Effector CD8-positive, alpha-beta T cell (primary cell): ENCODE results near the gene KCNT1.

ENCODE experiments used
- DNase-seq: peaks from one replicate; lab custom pipeline; 2025; lab: John Stamatoyannopoulos, UW

The KCNT1 gene

DNA sequence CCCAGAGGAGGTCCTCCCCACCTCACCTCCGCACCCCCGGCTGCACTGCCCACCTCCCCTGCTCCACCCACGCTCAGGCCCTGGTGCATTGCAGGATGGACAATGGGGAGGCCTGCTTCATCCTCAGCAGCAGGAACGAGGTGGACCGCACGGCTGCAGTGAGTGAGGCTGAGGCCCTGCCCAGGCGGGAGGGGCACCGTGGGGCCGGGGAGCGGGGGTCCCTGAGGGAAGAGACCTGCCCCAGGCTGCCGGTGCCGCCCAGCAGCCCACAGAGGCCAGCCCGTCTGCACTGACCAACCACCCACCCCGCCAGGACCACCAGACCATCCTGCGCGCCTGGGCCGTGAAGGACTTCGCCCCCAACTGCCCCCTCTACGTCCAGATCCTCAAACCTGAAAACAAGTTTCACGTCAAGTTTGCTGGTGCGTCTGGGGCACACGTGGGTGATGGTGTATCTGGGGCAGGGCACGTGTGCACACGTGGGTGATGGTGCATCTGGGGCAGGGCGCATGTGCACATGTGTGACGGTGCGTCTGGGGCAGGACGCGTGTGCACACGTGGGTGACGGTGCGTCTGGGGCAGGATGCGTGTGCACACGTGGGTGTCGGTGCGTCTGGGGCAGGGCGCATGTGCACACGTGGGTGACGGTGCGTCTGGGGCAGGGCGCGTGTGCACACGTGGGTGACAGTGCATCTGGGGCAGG, 66.7 kb downstream of the KCNT1 start:
- no peak for DNase-seq

DNA sequence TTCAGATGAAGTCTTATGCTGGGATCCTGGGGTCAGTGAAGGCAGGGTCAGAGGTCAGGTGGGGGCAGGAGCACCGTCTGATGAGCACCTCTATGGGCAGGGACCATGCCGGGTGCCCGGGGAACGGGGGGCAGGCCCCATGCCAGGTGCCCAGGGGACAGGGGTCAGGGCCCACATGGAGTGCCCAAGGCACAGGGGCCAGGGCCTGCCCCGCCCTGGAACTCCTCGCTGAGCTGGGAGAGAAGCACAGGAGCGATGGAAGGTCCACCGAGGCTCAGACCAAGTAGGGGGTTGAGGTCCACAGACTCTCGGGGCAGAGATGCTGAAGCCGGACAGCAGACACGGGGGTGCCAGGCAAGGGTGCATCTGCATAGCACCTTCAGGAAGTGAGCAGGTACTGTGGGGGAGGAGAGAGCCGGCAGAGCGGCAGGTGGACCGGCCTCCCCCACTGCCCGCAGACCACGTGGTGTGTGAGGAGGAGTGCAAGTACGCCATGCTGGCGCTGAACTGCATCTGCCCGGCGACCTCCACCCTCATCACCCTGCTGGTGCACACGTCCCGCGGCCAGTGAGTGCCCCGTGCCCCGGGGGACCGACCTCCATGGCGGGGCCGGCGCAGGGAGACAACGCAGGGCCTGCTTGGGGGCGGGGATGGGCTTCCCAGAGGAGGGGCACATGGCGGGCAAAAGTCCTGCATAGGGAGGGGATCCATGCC, 67.7 kb downstream of the KCNT1 start:
- DNase-seq = no peak

DNA sequence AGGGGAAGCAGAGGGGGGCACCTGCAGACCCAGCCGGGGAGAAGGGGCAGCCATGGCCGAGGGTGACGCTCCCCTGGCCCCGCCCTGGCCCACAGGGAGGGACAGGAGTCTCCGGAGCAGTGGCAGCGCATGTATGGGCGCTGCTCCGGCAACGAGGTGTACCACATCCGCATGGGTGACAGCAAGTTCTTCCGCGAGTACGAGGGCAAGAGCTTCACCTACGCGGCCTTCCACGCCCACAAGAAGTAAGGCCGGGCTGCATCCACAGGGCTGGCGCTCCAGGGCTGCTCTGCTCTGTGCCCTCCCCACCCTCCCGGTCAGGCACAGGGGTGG, 68.2 kb downstream of the KCNT1 start:
- DNase-seq = no peak

DNA sequence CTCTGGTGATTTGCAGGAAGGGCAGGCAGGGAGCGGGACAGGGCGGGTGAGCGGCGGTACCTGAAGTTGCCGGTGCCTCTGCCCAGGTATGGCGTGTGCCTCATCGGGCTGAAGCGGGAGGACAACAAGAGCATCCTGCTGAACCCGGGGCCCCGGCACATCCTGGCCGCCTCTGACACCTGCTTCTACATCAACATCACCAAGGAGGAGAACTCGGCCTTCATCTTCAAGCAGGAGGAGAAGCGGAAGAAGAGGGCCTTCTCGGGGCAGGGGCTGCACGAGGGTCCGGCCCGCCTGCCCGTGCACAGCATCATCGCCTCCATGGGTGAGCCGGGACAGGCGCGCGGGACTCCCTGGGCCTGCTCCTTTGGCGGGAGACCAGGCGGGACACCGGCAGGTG, 68.8 kb downstream of the KCNT1 start:
- DNase-seq = no peak

DNA sequence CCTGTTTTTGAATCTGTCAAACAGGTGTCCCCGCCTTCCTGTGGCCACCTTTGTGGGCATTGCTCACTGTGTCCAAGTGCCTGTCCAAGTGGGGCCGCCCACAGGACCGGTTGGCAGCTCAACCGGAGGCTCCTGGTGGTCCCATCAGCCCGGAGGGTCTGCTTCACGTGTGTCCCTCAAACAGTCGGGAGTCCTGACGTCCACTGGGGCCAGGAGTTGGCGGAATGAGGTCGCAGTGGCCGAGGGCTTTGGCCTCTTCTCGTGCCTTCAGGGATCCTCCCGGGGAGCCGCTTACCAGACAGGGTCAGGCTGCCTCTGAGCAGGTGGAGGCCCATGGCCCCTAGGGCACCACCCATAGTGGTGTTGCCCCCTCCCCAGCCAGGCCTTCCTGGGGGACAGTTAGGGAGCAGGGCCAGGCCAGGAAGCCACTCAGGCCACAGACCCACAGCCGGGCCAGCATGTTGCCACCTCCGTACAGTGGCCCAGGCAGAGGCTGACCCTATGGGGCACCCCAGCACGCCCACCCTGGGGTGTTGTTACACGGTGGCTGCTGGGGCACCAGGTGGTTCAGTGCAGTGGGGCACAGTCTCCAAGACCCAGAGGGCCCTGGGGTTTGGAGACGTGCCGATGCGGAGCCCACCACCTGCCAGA, 69.5 kb downstream of the KCNT1 start:
- no peak for DNase-seq

DNA sequence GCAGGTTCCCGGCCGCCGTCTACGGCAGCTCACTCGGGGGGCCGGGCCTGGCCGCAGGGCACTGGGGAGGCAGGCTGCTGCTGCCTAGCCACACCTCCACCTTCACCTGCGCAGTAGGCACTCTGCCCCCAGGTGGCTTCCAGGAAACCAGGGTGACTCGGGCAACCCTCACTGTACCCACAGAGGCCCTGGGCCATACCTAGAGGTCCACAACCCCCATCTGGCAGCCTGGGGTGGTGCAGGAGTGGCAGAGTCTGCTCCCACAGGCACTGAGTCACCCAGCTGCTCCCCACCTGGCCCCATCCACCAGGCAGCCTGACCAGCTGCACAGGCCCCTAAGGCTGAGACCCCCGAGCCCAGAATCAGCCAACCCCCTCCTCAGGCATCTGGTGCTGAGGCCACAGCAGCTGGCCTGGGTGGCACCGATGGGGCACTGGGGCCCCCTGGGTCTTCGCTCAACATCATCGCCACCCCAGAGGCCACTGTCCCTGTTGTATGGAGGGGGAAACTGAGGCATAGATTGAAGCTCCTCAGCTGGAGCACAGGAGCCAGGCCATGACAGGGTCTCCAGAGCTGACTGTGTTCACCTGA, 70.2 kb downstream of the KCNT1 start:
- no peak for DNase-seq

DNA sequence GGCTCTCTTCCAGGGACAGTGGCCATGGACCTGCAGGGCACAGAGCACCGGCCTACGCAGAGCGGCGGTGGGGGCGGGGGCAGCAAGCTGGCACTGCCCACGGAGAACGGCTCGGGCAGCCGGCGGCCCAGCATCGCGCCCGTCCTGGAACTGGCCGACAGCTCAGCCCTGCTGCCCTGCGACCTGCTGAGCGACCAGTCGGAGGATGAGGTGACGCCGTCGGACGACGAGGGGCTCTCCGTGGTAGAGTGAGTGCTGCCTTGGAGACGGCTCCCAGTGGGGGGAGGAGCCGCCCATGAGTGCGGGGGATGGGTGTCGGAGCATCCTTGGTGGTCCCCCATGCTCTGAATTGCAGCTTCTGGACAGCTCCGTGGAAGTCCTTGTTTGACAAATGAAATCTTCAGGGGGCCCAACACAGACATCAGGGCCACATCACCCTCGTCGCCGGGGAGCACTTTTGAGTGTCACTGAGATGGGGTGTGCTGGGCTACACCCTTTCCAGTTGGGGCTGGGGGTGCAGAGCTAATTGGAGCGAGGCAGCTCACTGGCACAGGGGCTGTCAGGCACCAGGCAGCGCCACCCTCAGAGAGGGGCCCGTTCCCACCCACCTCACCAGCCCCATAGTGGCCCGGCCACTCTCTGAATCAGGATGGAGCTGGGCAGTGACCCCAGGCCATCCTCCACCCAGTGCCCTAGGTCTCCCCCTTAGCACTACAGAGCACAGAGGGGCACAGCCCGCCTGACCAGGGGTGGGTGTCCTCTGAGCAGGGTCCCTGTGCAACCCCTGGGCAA, 70.9 kb downstream of the KCNT1 start:
- no peak for DNase-seq

DNA sequence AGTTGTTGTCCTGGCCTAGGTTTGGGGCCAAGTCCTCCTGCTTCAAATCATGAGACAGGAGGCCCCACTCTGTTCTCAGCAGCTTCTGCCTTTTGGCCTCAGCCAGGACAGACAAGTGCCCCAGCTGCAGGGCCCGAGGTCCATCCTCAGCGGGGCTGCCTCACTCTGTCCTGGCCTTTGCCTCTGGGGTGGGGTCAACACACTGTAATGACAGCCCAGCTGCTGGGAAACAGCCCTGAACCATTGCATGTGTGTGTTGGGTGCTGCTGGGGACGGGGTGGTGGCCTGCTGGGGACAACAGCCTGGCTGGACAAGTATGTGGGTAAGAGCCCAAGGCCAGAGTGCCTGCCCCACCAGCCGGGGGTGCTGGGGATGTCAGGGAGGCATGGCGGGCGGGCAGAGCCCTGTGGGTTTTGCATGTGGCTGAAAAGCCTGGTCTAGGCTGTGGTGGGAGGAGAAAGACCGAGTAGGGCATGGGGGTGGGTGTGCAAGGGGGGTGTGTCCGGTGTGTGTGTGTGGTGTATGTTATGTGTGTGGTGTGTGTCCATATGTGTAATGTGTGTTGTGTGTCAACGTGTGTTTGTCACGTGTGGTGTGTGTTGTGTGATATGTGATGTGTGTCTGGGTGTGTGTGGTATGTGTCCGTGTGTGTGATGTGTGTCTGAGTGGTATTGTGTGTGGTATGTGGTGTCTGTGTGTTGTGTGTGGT, 71.7 kb downstream of the KCNT1 start:
- DNase-seq = no peak

DNA sequence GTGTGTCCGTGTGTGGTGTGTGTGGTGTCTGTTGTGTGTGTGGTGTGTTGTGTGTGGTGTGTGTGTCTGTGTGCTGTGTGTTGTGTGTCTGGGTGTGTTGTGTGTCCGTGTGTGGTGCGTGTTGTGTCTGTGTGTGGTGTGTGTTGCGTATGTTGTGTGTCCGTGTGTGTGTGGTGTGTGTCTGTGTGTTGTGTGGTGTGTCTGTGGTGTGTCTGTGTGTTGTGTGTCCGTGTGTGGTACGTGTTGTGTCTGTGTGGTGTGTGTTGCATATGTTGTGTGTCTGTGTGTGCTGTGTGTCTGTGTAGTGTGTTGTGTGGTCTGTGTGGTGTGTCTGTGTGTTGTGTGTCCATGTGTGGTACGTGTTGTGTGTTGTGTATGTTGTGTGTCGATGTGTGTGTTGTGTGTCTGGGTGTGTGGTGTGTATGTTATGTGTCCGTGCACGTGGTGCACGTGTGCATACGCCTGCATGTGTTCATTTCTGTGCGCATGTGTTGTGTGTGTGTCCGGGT, 72.3 kb downstream of the KCNT1 start:
- DNase-seq = no peak

DNA sequence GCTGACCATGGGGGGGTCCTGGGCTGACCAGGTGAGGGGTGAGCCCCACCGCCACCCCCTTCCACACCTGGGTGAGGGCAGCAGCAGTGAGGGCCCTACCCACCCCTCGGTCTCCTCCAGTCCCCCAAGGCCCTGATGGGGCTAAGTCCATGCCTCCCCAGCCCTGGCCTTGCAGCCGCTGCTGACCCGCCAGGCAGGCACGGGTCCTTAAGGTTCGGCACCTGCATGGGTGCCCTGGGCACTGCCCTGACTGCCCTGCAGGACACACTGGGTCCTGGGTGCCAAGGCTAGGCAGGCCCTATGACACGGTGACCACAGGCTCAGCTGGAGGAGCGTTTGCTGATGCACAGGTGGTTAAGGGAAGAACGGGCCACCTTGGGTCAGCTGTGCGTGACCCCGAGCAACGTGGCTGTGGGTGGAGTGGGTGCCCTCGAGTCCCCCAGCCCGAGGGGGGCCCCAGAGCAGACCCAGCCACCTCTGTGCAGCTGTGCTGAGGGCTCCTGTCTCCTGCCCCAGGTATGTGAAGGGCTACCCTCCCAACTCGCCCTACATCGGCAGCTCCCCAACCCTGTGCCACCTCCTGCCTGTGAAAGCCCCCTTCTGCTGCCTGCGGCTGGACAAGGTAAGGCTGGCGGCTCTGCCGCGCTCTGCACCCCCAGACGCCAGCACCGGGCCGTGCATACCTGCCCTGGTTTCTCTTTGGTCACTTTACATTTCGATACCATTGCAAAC, 73.0 kb downstream of the KCNT1 start:
- no peak for DNase-seq

DNA sequence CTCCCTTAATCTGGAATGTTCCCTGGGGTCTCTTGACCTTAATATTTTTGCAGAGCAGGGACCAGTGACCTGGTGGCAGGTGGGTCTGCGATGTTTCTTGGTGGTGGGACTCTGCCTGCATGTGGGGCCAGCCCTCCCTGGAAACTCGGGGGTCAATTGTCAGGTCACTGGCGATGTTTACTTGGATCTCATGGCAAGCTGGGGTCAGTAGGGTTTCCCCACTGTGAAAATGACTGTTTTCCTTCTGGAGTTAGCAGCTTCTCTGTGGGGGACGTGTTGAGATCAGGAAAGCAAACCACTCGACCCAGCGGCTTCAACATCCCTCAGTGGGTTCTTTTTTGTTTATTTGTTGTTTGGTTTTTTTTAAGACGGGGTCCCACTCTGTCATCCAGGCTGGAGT, 73.9 kb downstream of the KCNT1 start:
- DNase-seq = no peak

DNA sequence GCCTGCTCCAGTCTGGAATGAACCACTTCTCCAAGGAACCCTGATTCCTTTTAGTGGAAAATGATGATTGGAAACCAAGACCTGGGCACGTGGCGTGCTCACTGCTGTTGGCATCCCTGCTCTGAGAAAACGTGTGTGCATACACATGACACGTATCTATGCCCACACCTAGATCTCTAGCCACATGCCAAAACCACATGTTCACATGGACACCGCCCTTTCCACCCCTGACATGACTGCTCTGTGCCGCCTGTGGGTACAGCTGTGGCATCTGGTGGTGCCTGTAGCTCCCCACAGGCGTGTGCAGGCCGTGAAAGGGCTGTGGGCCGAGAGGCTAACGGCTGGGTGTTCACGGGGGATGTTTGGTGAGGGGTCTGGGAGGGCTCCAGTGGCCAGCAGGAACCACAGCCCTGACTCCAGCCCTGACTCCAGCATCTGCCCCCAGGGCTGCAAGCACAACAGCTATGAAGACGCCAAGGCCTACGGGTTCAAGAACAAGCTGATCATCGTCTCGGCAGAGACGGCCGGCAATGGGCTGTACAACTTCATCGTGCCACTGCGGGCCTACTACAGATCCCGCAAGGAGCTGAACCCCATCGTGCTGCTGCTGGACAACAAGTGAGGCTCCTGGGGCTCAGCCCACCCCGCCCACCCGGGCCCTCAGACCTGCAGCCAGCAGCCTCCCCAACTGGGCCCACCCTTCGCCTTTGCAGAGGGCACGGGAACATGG, 75.1 kb downstream of the KCNT1 start:
- DNase-seq = no peak

DNA sequence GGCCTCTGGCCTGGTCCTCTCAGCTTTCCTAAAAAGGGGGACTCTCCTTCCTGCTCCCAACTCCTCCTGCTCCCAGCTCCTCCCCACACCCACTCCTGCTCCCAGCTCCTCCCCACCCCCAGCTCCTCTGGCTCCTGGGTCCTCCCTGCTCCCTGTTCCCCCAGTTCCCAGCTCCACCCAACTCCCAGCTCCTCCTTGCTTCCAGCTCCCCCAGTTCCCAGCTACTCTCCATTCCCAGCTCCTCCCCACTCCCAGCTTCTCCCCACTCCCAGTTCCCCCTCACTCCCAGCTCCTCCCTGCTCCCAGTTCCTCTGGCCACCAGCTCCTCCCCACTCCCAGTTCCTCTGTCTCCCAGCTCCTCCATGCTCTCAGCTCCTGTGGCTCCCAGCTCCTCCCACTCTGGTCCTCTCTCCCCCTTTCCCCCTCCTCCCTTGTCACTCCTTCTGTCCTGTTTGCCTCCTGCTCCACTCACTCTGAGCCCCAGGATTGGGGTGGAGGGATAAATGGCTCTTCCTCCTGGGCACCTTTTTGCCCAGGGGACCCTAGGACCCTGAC, 75.7 kb downstream of the KCNT1 start:
- no peak for DNase-seq

DNA sequence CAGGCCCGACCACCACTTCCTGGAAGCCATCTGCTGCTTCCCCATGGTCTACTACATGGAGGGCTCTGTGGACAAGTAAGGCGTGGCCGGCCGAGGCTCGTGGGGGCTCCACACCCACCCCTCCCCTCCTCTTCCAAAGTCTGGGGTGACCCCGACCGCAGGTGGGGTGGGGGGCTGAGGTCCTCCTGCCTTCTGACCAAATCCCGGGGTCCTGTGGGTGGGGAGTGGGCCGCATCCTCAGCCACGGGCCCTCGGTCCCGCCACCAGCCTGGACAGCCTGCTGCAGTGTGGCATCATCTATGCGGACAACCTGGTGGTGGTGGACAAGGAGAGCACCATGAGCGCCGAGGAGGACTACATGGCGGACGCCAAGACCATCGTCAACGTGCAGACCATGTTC, 76.4 kb downstream of the KCNT1 start:
- DNase-seq = no peak

DNA sequence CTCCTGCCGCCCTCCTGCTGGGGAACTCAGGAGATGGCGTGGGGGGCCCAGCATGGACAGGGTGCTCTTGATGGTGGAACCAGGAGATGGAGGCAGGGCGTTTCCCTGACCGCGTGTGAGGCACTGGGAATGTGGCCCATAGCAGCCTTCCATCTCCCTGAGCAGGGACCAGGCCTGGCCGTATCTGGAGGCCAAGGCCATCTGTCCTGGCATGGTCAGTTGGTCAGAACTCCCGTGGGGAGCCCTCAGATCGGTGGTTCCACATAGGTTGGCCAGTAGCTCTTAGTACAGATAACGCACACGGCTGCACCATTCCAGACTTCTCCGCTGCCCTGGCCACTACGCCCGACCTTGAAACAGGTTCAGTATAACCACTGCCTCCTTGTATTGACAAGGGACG, 77.6 kb downstream of the KCNT1 start:
- DNase-seq = no peak

DNA sequence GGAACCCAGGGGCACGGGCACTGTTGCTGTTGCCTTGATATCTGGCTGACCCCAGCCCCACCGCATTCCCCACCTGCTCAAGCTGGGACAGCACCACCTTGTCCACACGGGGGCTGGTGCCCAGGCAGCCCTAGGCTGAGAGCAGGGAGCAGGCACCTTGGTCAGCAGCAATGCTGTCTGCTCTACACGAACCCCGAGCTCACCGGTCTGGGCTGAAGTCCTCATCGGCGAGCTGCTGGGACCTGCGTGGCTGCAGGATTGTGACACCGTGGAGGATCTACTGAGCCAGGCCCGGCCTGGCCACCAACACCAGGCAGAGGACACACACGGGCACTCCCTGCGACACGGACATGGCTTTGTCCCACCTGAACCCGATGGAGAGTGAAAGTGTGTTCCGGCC, 78.1 kb downstream of the KCNT1 start:
- DNase-seq = no peak

DNA sequence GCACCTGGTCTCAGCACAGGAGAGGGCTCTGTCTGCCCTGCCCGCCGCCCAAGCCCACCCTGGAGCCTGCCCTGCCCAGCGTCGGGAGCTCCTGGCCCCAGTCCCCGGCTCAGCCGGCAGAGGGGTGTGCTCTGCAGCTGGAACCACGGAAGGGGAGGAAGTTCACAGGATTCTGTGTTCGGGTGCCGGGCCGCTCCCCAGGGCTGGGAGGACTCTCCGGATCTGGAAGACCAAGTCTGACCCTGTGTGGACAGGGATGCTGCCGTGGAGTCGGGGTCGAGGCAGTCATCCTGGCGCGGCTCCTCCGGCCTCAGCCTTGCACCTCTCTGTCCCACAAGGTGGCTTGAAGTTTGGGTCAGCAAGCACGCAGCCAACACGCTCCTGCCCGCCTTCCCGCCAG, 78.6 kb downstream of the KCNT1 start:
- no peak for DNase-seq

DNA sequence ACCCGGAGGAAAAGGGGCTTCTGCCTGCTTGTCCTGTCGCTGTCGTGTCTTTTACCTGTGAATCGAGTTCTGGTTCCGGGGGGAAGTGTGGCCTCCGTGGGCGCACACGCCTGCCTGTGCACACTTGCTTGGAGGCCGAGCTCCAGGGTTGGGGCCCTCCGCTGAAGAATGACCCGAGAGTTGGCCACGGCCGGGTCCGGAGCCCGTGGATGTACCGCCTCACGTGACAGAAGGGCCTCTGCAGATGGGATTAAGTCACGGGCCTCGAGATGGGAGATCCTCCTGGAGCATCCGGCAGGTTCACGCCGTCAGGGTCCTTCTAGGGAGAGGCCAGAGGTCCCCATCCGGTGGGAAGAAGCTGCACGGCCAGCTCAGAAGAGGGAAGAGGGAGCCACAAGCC, 81.0 kb downstream of the KCNT1 start:
- no peak for DNase-seq

DNA sequence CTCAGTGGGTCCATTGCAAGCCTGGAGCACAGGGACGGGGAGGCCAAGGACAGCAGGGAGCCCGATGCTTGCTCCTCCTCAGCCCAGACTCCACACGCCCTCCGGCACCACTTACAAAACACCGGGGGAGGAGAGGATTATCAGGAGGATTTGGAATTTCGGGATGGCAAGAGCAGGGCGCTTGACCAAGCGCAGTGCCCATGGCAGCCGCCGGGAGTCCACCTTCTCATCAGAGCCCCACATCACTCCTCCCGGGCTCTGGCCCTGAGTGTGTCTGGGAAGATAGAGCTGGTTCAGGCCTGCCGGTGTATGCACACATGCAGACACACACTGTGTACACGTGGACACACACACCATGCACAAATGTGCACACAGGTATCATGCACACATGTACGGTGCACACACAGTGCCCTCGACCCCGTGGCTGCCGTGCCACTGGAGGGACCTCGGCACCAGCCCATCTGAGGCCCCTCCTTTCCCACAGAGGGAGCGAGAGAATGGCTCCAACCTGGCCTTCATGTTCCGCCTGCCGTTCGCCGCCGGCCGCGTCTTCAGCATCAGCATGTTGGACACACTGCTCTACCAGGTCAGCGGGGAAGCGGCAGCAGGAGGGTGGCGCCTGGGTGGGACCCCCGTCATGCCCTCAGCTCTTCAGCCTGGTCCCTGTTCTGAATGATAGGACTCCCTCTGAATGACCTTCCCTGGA, 81.7 kb downstream of the KCNT1 start:
- no peak for DNase-seq
